ENCODE data around the gene CFAP43.

Gene CFAP43

GRCh38 chr10:104231784-104232612, at the start of gene CFAP43:
CFAP43 (minus strand) TSS chr10:104232364; CDS start chr10:104232246, 118 bp downstream.
- H3K27ac ChIP-seq: no peak within 1 kb of the TSS
- H3K9ac ChIP-seq (ENCODE audit: insufficient read length): peak within 1 kb of the TSS; percentile 47
- DNase-seq (ENCODE audit: low read depth, low spot score): peak; percentile 51
- peak within 1 kb of the TSS; percentile 79 for H3K4me3 ChIP-seq
- H3K9me3 ChIP-seq (ENCODE audit: low read depth, low read length): no peaks in the 10 kb centered on the region
- TF ChIP-seq EZH2 (IDR thresholded peaks at IDR 0.05): no peak
- TF ChIP-seq POLR2AphosphoS5 (IDR thresholded peaks at IDR 0.05; ENCODE audit: borderline replicate concordance, low read depth, low read length): no peak
- TF ChIP-seq FOXP2 (optimal IDR thresholded peaks at IDR 0.05; ENCODE audit: control extremely low read depth, extremely low read length, insufficient read depth): no peak
- H3K36me3 ChIP-seq (ENCODE audit: insufficient read depth, low read length): no peaks in the 10 kb centered on the region

- no peaks in the 10 kb centered on the region for H3K36me3 ChIP-seq (ENCODE audit: insufficient read depth, low read length)
- no peaks in the 10 kb centered on the region for H3K9me3 ChIP-seq (ENCODE audit: low read depth, low read length)
- DNase-seq (ENCODE audit: low read depth, low spot score): no peak
- no peak overlapping the region for H3K4me3 ChIP-seq
- no peak overlapping the region for H3K27ac ChIP-seq
- TF ChIP-seq EZH2 (IDR thresholded peaks at IDR 0.05): no peak
- no peak for TF ChIP-seq POLR2AphosphoS5 (IDR thresholded peaks at IDR 0.05; ENCODE audit: borderline replicate concordance, low read depth, low read length)
- no peak for TF ChIP-seq FOXP2 (optimal IDR thresholded peaks at IDR 0.05; ENCODE audit: control extremely low read depth, extremely low read length, insufficient read depth)
- H3K9ac ChIP-seq (ENCODE audit: insufficient read length): no peak overlapping the region
These were observed 49.5 kb upstream of the CFAP43 start for GRCh38 chr10:104281694-104282093.

- TF ChIP-seq POLR2AphosphoS5 (IDR thresholded peaks at IDR 0.05; ENCODE audit: borderline replicate concordance, low read depth, low read length) (no peak), EZH2 (IDR thresholded peaks at IDR 0.05) (no peak)
- no peak for DNase-seq (ENCODE audit: low read depth, low spot score)
- H3K9me3 ChIP-seq (ENCODE audit: low read depth, low read length): no peaks in the 10 kb centered on the region
- H3K9ac ChIP-seq (ENCODE audit: insufficient read length): no peak overlapping the region
- H3K27ac ChIP-seq: no peak overlapping the region
- no peak overlapping the region for H3K4me3 ChIP-seq
- H3K36me3 ChIP-seq (ENCODE audit: insufficient read depth, low read length): no peaks in the 10 kb centered on the region
These were observed 47.5 kb upstream of the CFAP43 start for GRCh38 chr10:104279550-104280259.

- no peak for TF ChIP-seq POLR2AphosphoS5 (IDR thresholded peaks at IDR 0.05; ENCODE audit: borderline replicate concordance, low read depth, low read length)
- no peak overlapping the region for H3K9ac ChIP-seq (ENCODE audit: insufficient read length)
- DNase-seq (ENCODE audit: low read depth, low spot score): no peak
- H3K27ac ChIP-seq: no peak overlapping the region
- no peak overlapping the region for H3K4me3 ChIP-seq
- H3K36me3 ChIP-seq (ENCODE audit: insufficient read depth, low read length): no peaks in the 10 kb centered on the region
- H3K9me3 ChIP-seq (ENCODE audit: low read depth, low read length): no peaks in the 10 kb centered on the region
These were observed 45.6 kb upstream of the CFAP43 start for GRCh38 chr10:104277785-104278184.

- no peak for TF ChIP-seq FOXP2 (optimal IDR thresholded peaks at IDR 0.05; ENCODE audit: control extremely low read depth, extremely low read length, insufficient read depth)
- TF ChIP-seq EZH2 (IDR thresholded peaks at IDR 0.05): no peak
- no peak for TF ChIP-seq POLR2AphosphoS5 (IDR thresholded peaks at IDR 0.05; ENCODE audit: borderline replicate concordance, low read depth, low read length)
- no peak overlapping the region for H3K9ac ChIP-seq (ENCODE audit: insufficient read length)
- H3K36me3 ChIP-seq (ENCODE audit: insufficient read depth, low read length): no peaks in the 10 kb centered on the region
- no peaks in the 10 kb centered on the region for H3K9me3 ChIP-seq (ENCODE audit: low read depth, low read length)
- no peak for DNase-seq (ENCODE audit: low read depth, low spot score)
- H3K4me3 ChIP-seq: no peak overlapping the region
- no peak overlapping the region for H3K27ac ChIP-seq
These were observed 44.0 kb upstream of the CFAP43 start for GRCh38 chr10:104276192-104276591.

- TF ChIP-seq POLR2AphosphoS5 (IDR thresholded peaks at IDR 0.05; ENCODE audit: borderline replicate concordance, low read depth, low read length) (no peak), EZH2 (IDR thresholded peaks at IDR 0.05) (no peak), FOXP2 (optimal IDR thresholded peaks at IDR 0.05; ENCODE audit: control extremely low read depth, extremely low read length, insufficient read depth) (no peak)
- no peak overlapping the region for H3K9ac ChIP-seq (ENCODE audit: insufficient read length)
- H3K9me3 ChIP-seq (ENCODE audit: low read depth, low read length): no peaks in the 10 kb centered on the region
- H3K27ac ChIP-seq: no peak overlapping the region
- no peak for DNase-seq (ENCODE audit: low read depth, low spot score)
- no peak overlapping the region for H3K4me3 ChIP-seq
- H3K36me3 ChIP-seq (ENCODE audit: insufficient read depth, low read length): no peaks in the 10 kb centered on the region
These were observed 42.9 kb upstream of the CFAP43 start for GRCh38 chr10:104274762-104275721.

- Histone ChIP-seq H3K9ac (ENCODE audit: insufficient read length) (no peak overlapping the region), H3K36me3 (ENCODE audit: insufficient read depth, low read length) (no peaks in the 10 kb centered on the region), H3K27ac (no peak overlapping the region), H3K4me3 (no peak overlapping the region), H3K9me3 (ENCODE audit: low read depth, low read length) (no peaks in the 10 kb centered on the region)
- DNase-seq (ENCODE audit: low read depth, low spot score): no peak
- TF ChIP-seq FOXP2 (optimal IDR thresholded peaks at IDR 0.05; ENCODE audit: control extremely low read depth, extremely low read length, insufficient read depth): no peak
- TF ChIP-seq POLR2AphosphoS5 (IDR thresholded peaks at IDR 0.05; ENCODE audit: borderline replicate concordance, low read depth, low read length): no peak
- no peak for TF ChIP-seq EZH2 (IDR thresholded peaks at IDR 0.05)
These were observed 41.9 kb upstream of the CFAP43 start for GRCh38 chr10:104273899-104274575.
